ENCODE results near the gene EDRF1. TPM values are rescaled to one million over a fixed set of nuclear protein-coding genes. Genes with fewer than 3 reads are reported as not detected.

Gene EDRF1
- total RNA-seq, 1 donor = 25.0 TPM

DNA sequence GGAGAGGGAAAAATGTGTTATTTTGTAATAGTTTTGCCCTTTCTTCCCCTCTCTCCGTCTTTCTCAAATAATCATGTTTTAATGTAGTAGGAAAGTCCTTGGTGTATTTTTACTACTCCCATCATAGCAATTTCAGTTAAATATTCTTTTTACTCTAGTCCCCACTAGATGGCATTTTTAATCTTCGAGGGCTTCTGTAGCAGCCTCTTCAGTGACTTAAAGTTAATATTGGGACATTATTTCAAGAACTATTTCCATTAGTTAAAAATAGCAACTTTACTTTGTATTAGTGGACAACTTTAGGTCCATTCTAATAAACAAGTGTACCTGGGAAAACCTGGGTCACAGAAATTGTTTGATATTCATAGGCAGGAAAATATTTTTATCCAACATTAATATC, 23.0 kb downstream of the EDRF1 start:
- no peaks in the 10 kb centered on the region for H3K27me3 ChIP-seq (ENCODE audit: insufficient read depth, low read length)
- H3K4me1 ChIP-seq (ENCODE audit: insufficient read depth, low read length) = no peaks in the 10 kb centered on the region
- no peaks in the 10 kb centered on the region for H3K9me3 ChIP-seq (ENCODE audit: low read depth, low read length)
- no peak for DNase-seq (ENCODE audit: insufficient read length, low spot score, missing footprints)
- H3K4me2 ChIP-seq (ENCODE audit: insufficient read depth, low read length) = no peak overlapping the region
- peaks cover 90% of the 10 kb centered on the region for H3K36me3 ChIP-seq (ENCODE audit: insufficient read depth, low read length)
- H3K27ac ChIP-seq (ENCODE audit: low read depth, low read length) = no peak overlapping the region
- no peaks in the 10 kb centered on the region for H3K79me2 ChIP-seq (ENCODE audit: insufficient read depth, low read length)
- no peak overlapping the region for H3K4me3 ChIP-seq (ENCODE audit: insufficient read depth, low read length)
- H4K20me1 ChIP-seq (ENCODE audit: insufficient read depth, low read length) = no peaks in the 10 kb centered on the region
- TF ChIP-seq, protein P1, sequence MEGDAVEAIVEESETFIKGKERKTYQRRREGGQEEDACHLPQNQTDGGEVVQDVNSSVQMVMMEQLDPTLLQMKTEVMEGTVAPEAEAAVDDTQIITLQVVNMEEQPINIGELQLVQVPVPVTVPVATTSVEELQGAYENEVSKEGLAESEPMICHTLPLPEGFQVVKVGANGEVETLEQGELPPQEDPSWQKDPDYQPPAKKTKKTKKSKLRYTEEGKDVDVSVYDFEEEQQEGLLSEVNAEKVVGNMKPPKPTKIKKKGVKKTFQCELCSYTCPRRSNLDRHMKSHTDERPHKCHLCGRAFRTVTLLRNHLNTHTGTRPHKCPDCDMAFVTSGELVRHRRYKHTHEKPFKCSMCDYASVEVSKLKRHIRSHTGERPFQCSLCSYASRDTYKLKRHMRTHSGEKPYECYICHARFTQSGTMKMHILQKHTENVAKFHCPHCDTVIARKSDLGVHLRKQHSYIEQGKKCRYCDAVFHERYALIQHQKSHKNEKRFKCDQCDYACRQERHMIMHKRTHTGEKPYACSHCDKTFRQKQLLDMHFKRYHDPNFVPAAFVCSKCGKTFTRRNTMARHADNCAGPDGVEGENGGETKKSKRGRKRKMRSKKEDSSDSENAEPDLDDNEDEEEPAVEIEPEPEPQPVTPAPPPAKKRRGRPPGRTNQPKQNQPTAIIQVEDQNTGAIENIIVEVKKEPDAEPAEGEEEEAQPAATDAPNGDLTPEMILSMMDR (IDR thresholded peaks at IDR 0.05; ENCODE audit: extremely low read depth, low read depth, low read length) = peak; percentile 21
- no peak overlapping the region for H2AFZ ChIP-seq (ENCODE audit: low read length)

DNA sequence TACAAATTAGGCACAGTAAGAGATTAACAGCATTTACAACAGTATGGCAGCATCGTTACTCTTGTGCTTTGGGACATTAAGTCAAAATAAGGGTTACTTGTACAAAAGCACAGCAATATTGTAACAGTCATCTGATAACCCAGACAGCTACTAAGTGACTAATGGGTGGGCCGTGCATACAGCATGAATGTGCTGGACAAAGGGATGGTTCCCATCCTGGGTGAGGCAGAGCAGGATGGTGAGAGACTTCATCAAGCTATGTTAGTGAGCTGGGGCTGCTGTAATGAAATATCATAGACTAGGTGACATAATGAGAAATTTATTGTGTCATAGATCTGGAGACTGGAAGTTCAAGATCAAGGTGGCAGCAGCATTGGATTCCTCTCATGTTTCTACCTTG, 25.4 kb downstream of the EDRF1 start:
- no peak overlapping the region for H3K4me2 ChIP-seq (ENCODE audit: insufficient read depth, low read length)
- H3K4me1 ChIP-seq (ENCODE audit: insufficient read depth, low read length) = no peaks in the 10 kb centered on the region
- no peaks in the 10 kb centered on the region for H4K20me1 ChIP-seq (ENCODE audit: insufficient read depth, low read length)
- TF ChIP-seq, protein P1 (IDR thresholded peaks at IDR 0.05; ENCODE audit: extremely low read depth, low read depth, low read length) = no peak
- H3K79me2 ChIP-seq (ENCODE audit: insufficient read depth, low read length) = no peaks in the 10 kb centered on the region
- H3K4me3 ChIP-seq (ENCODE audit: insufficient read depth, low read length) = no peak overlapping the region
- H3K36me3 ChIP-seq (ENCODE audit: insufficient read depth, low read length) = peaks cover 89% of the 10 kb centered on the region
- no peak for DNase-seq (ENCODE audit: insufficient read length, low spot score, missing footprints)
- no peaks in the 10 kb centered on the region for H3K9me3 ChIP-seq (ENCODE audit: low read depth, low read length)
- H3K27me3 ChIP-seq (ENCODE audit: insufficient read depth, low read length) = no peaks in the 10 kb centered on the region
- H3K27ac ChIP-seq (ENCODE audit: low read depth, low read length) = no peak overlapping the region
- no peak overlapping the region for H2AFZ ChIP-seq (ENCODE audit: low read length)

DNA sequence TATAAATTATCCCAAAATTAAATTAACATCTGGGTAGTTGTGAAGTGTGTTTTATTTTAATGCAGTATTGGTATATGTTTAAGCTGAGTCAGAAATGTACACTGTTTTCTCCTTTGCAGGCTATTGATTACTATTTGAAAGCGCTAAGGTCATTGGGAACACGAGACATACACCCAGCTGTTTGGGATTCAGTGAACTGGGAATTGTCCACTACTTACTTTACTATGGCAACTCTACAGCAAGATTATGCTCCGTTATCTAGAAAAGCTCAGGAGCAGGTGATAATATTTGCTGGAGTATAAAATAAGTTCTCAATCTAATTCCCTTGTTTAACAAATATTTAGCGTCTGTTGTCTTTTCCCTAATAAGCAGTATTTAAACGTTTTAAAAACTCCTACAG, 27.9 kb downstream of the EDRF1 start:
- Histone ChIP-seq H3K4me2 (ENCODE audit: insufficient read depth, low read length) (no peak overlapping the region), H3K79me2 (ENCODE audit: insufficient read depth, low read length) (no peaks in the 10 kb centered on the region), H2AFZ (ENCODE audit: low read length) (no peak overlapping the region), H3K4me1 (ENCODE audit: insufficient read depth, low read length) (no peaks in the 10 kb centered on the region), H4K20me1 (ENCODE audit: insufficient read depth, low read length) (no peaks in the 10 kb centered on the region), H3K9me3 (ENCODE audit: low read depth, low read length) (no peaks in the 10 kb centered on the region), H3K4me3 (ENCODE audit: insufficient read depth, low read length) (no peak overlapping the region), H3K27ac (ENCODE audit: low read depth, low read length) (no peak overlapping the region), H3K27me3 (ENCODE audit: insufficient read depth, low read length) (no peaks in the 10 kb centered on the region), H3K36me3 (ENCODE audit: insufficient read depth, low read length) (peaks cover 86% of the 10 kb centered on the region)
- DNase-seq (ENCODE audit: insufficient read length, low spot score, missing footprints) = no peak
- TF ChIP-seq, protein P1 (IDR thresholded peaks at IDR 0.05; ENCODE audit: extremely low read depth, low read depth, low read length) = no peak

- Histone ChIP-seq H4K20me1 (ENCODE audit: insufficient read depth, low read length) (no peaks in the 10 kb centered on the region), H3K79me2 (ENCODE audit: insufficient read depth, low read length) (peaks cover 3% of the 10 kb centered on the region), H3K9me3 (ENCODE audit: low read depth, low read length) (no peaks in the 10 kb centered on the region), H3K4me1 (ENCODE audit: insufficient read depth, low read length) (no peaks in the 10 kb centered on the region), H3K4me2 (ENCODE audit: insufficient read depth, low read length) (no peak overlapping the region), H3K27ac (ENCODE audit: low read depth, low read length) (no peak overlapping the region), H3K4me3 (ENCODE audit: insufficient read depth, low read length) (no peak overlapping the region), H2AFZ (ENCODE audit: low read length) (no peak overlapping the region), H3K27me3 (ENCODE audit: insufficient read depth, low read length) (no peaks in the 10 kb centered on the region), H3K36me3 (ENCODE audit: insufficient read depth, low read length) (peaks cover 60% of the 10 kb centered on the region)
- DNase-seq (ENCODE audit: insufficient read length, low spot score, missing footprints) = no peak
- TF ChIP-seq, protein P1 (IDR thresholded peaks at IDR 0.05; ENCODE audit: extremely low read depth, low read depth, low read length) = no peak
Measured at GRCh38 chr10:125756196-125756595, 36.7 kb downstream of the EDRF1 start.
